GM18951 (cell line): ENCODE results near the gene PLAC8.
"Not testable (repeated sequence)": the region's sequence is repeated elsewhere in the genome, so short reads cannot be mapped to it uniquely, and the experiment has no call there.

Experiments used
- POLR2A ChIP-seq: IDR thresholded peaks from 4 replicates; pipeline ENCODE4 v1.6.1; 2011; ENCODE audit warnings: mild to moderate bottlenecking; ENCODE audit not compliant: insufficient read length, insufficient read depth; ENCODE audit errors: extremely low read depth
- in situ Hi-C: fragments of 300-500 bp; cut with MboI; formaldehyde crosslinking; loops from one replicate; pipeline ENCODE4 v1.12.0; 2022; ENCODE audit warnings: low sequenced_read_pairs, mixed read lengths, inconsistent platforms; ENCODE audit not compliant: unreplicated experiment

The PLAC8 gene

GRCh38 chr4:83109480-83110222 is 4.9 kb downstream of the PLAC8 start:
- TF ChIP-seq POLR2A, result peak; percentile 52
- in situ Hi-C loops, result no loop called here

- peak; percentile 30 for TF ChIP-seq POLR2A
- in situ Hi-C loops, result no loop called here
These were observed 6.2 kb downstream of the PLAC8 start for GRCh38 chr4:83108101-83108861.

GRCh38 chr4:83107631-83108030 is 6.9 kb downstream of the PLAC8 start:
- in situ Hi-C loops, result no loop called here
- no peak for TF ChIP-seq POLR2A

DNA sequence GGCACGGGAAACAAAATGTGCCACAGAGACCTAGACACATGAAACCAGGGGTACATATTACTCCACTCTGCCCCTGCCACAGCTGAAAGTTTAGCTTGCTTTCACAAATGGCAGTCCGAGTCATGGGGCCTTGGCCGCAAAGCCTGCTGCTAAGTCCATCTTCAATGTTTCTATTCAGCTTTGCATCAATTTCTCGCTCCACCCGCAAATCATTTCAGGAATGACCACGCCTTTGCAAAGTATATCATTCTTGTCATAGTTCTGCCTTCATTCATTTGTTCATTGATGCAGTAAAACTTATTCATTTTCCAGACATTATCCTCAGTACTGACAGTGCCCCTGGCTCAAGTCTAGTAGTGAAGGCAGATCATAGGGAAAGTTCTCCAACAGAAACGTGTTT is 9.5 kb downstream of the PLAC8 start:
- in situ Hi-C loops, result no loop called here
- TF ChIP-seq POLR2A, result no peak

DNA sequence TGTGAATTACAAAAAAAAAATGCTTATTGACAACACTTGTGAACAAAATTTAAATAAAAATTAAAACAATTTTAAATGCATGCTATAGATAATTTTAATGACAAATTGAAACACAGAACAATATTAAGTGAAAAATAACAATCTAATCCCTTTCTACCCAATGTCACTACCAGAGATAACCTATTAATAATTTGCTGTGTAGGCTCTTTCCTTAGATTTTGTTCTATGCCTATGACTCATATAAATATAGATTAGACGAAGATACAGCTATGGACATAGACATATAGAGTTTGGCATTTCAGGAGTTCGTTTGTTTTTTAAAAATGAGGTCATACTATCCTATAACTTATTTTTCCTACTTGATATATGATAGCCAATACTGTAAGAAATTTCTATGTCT is 18.1 kb downstream of the PLAC8 start:
- in situ Hi-C loops, result no loop called here
- no peak for TF ChIP-seq POLR2A

DNA sequence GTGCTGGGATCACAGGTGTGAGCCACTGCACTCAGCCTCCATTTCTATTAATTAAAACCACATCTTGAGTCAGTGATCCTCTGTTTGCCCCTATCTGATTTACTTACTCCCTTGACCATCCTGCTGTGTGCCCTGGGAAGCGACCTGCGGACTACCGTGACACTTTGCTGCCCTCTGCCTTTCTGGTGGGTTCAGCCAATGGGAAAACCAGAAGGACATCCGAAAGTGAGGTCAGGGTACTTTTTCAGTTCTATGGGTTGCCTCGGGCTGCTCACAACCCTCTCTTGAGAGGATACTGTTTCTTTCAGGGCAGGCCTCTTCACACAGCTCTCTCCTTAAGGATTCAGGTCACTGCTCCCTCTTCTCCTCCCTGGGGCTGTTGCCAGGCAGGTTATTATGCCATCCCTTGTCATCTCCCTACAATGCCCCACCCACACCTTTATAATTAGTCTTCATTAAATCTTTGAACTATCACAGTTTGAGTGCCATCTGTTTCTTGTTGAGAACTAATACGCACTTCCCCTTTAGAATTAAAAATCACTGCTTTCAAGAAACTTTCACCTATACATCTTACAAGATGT is 21.4 kb downstream of the PLAC8 start:
- no peak for TF ChIP-seq POLR2A
- in situ Hi-C loops, result no loop called here

DNA sequence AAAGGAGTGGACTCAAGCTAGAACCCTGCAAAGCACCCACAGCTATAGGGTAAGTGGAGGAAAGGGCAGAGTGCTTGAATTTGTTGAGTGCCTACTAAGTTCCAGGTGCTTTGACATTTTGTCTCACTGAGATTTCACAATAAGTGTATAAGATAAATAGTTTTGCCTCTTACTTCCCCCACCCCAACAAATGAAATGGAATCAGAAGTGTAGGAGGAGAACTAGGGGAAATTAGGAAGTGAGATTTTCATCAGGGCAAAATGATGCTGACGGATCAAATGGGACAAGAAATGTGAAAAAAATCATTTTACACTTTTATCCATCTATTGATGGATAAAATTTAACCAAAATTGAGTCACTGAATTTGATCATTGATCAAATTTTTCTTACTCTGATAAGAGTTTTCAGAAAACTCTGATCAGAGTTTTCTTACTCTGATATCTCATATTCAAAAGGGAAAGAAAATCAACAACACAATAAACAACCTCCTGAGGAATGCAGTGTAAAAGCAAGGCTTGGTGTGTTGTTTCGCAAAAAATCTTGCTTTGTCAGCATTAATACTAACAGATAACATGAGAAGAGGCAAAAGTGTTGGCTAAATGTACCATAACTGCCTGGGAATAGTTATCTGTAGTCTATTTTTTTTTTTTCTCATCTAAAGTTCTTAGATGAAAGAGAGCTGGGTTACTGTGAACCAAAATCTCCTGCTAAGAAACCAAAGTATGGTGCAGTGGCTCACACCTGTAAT is 24.9 kb downstream of the PLAC8 start:
- in situ Hi-C loops, result no loop called here
- no peak for TF ChIP-seq POLR2A

GRCh38 chr4:83084956-83085355 is 29.6 kb downstream of the PLAC8 start:
- in situ Hi-C loops, result not testable (repeated sequence)

- in situ Hi-C loops, result no loop called here
- no peak for TF ChIP-seq POLR2A
These were observed 30.5 kb downstream of the PLAC8 start for GRCh38 chr4:83083925-83084475.

GRCh38 chr4:83082777-83083176 is 31.8 kb downstream of the PLAC8 start:
- TF ChIP-seq POLR2A, result no peak
- in situ Hi-C loops, result no loop called here

- TF ChIP-seq POLR2A, result no peak
- in situ Hi-C loops, result no loop called here
These were observed 34.0 kb downstream of the PLAC8 start for GRCh38 chr4:83080561-83080960.

GRCh38 chr4:83075311-83076095 is 39.0 kb downstream of the PLAC8 start:
- TF ChIP-seq POLR2A, result no peak
- in situ Hi-C loops, result loop anchor here (10.0 kb wide), 1 partner anchor 179 kb away; no protein-coding TSS in a partner anchor

DNA sequence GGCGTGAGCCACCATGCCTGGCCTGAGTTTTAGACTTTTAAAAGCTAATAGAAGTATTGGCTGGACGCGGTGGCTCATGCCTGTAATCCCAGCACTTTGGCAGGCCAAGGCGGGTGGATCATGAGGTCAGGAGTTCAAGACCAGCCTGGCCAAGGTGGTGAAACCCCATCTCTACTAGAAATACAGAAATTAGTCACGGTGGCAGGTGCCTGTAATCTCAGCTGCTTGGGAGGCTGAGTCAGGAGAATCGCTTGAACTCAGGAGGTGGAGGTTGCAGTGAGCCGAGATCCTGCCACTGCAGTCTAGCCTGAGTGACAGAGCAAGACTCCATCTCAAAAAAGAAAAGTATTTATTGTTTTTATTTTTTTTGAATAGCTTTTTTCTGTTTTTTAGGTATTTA is 39.7 kb downstream of the PLAC8 start:
- in situ Hi-C loops, result loop anchor here (10.0 kb wide), 1 partner anchor 180 kb away; no protein-coding TSS in a partner anchor
